ENCODE measurements around the gene SCRN1. TPM values are rescaled to one million over a fixed set of nuclear protein-coding genes. Genes with fewer than 3 reads are reported as not detected.

SCRN1 gene
- total RNA-seq, 1 donor from 2014 or later, result 106 TPM

- no peak for TF ChIP-seq CTCF (IDR thresholded peaks at IDR 0.05)
- no peak for DNase-seq (ENCODE audit: extremely low spot score, unreplicated experiment)
- H3K4me3 Mint-ChIP-seq (ENCODE audit: unreplicated experiment), result no peak overlapping the region
- H3K27me3 Mint-ChIP-seq (ENCODE audit: unreplicated experiment), result no peaks in the 10 kb centered on the region
- no peaks in the 10 kb centered on the region for H3K9me3 Mint-ChIP-seq (ENCODE audit: unreplicated experiment)
- H3K27ac Mint-ChIP-seq (ENCODE audit: unreplicated experiment), result no peak overlapping the region
- H3K4me1 Mint-ChIP-seq (ENCODE audit: unreplicated experiment), result peaks cover 1% of the 10 kb centered on the region
- peaks cover 59% of the 10 kb centered on the region for H3K36me3 Mint-ChIP-seq (ENCODE audit: unreplicated experiment)
Measured at GRCh38 chr7:29950480-29950879, 39.1 kb downstream of the SCRN1 start.

GRCh38 chr7:29948587-29948986 is 41.0 kb downstream of the SCRN1 start:
- no peak for DNase-seq (ENCODE audit: extremely low spot score, unreplicated experiment)
- Mint-ChIP-seq H3K36me3 (ENCODE audit: unreplicated experiment) (peaks cover 62% of the 10 kb centered on the region), H3K27me3 (ENCODE audit: unreplicated experiment) (no peaks in the 10 kb centered on the region), H3K4me3 (ENCODE audit: unreplicated experiment) (no peak overlapping the region), H3K27ac (ENCODE audit: unreplicated experiment) (no peak overlapping the region), H3K9me3 (ENCODE audit: unreplicated experiment) (no peaks in the 10 kb centered on the region), H3K4me1 (ENCODE audit: unreplicated experiment) (peaks cover 1% of the 10 kb centered on the region)
- TF ChIP-seq CTCF (IDR thresholded peaks at IDR 0.05), result no peak

GRCh38 chr7:29946428-29947186 is 43.0 kb downstream of the SCRN1 start:
- Mint-ChIP-seq H3K4me1 (ENCODE audit: unreplicated experiment) (peaks cover 1% of the 10 kb centered on the region), H3K9me3 (ENCODE audit: unreplicated experiment) (no peaks in the 10 kb centered on the region), H3K27ac (ENCODE audit: unreplicated experiment) (no peak overlapping the region), H3K4me3 (ENCODE audit: unreplicated experiment) (no peak overlapping the region), H3K27me3 (ENCODE audit: unreplicated experiment) (no peaks in the 10 kb centered on the region), H3K36me3 (ENCODE audit: unreplicated experiment) (peaks cover 59% of the 10 kb centered on the region)
- TF ChIP-seq CTCF (IDR thresholded peaks at IDR 0.05), result peak; percentile 40
- DNase-seq (ENCODE audit: extremely low spot score, unreplicated experiment), result no peak

GRCh38 chr7:29945259-29945809 is 44.3 kb downstream of the SCRN1 start:
- H3K27me3 Mint-ChIP-seq (ENCODE audit: unreplicated experiment), result no peaks in the 10 kb centered on the region
- no peak overlapping the region for H3K27ac Mint-ChIP-seq (ENCODE audit: unreplicated experiment)
- TF ChIP-seq CTCF (IDR thresholded peaks at IDR 0.05), result no peak
- no peaks in the 10 kb centered on the region for H3K9me3 Mint-ChIP-seq (ENCODE audit: unreplicated experiment)
- no peak overlapping the region for H3K4me3 Mint-ChIP-seq (ENCODE audit: unreplicated experiment)
- H3K4me1 Mint-ChIP-seq (ENCODE audit: unreplicated experiment), result peaks cover 1% of the 10 kb centered on the region
- DNase-seq (ENCODE audit: extremely low spot score, unreplicated experiment), result no peak
- peaks cover 68% of the 10 kb centered on the region for H3K36me3 Mint-ChIP-seq (ENCODE audit: unreplicated experiment)

- no peaks in the 10 kb centered on the region for H3K9me3 Mint-ChIP-seq (ENCODE audit: unreplicated experiment)
- H3K36me3 Mint-ChIP-seq (ENCODE audit: unreplicated experiment), result peaks cover 80% of the 10 kb centered on the region
- no peaks in the 10 kb centered on the region for H3K4me1 Mint-ChIP-seq (ENCODE audit: unreplicated experiment)
- no peak for DNase-seq (ENCODE audit: extremely low spot score, unreplicated experiment)
- H3K4me3 Mint-ChIP-seq (ENCODE audit: unreplicated experiment), result no peak overlapping the region
- H3K27me3 Mint-ChIP-seq (ENCODE audit: unreplicated experiment), result no peaks in the 10 kb centered on the region
- H3K27ac Mint-ChIP-seq (ENCODE audit: unreplicated experiment), result no peak overlapping the region
- no peak for TF ChIP-seq CTCF (IDR thresholded peaks at IDR 0.05)
Measured at GRCh38 chr7:29940199-29940598, 49.4 kb downstream of the SCRN1 start.
